ENCODE results near the gene SLC14A1. TPM values are rescaled to one million over a fixed set of nuclear protein-coding genes. Genes with fewer than 3 reads are reported as not detected.

SLC14A1 gene
- under 0.01 and 1.5 TPM in 2 replicates for total RNA-seq

GRCh38 chr18:45723567-45724355 is at the start of gene SLC14A1:
Gene SLC14A1 (plus strand): TSS chr18:45724181. CDS start chr18:45730321, 6,140 bp downstream.

Other genes starting within 250 kb of the SLC14A1 start
- under 0.01 TPM in 1 of 2 replicates, not detected in the other for gene SLC14A2, start 108.7 kb upstream of the SLC14A1 start, total RNA-seq
- gene SIGLEC15, start 101.5 kb downstream of the SLC14A1 start, total RNA-seq = 0.32 TPM in 1 of 2 replicates, not detected in the other
- 9.1 and 16.6 TPM in 2 replicates for gene EPG5, start 243.1 kb downstream of the SLC14A1 start, total RNA-seq

Data from epithelial cell of umbilical artery (primary cell).